Subcutaneous adipose tissue (tissue), 4 donors: ENCODE measurements around the gene CCDC186. TPM values are rescaled to one million over a fixed set of nuclear protein-coding genes. Genes with fewer than 3 reads are reported as not detected.

Source experiments
- CTCF ChIP-seq: fragments of 450-650 bp; IDR thresholded peaks from one replicate; pipeline ENCODE4 v1.5.1; 2016; ENCODE audit warnings: low read depth, mild to moderate bottlenecking, control low read depth, antibody characterized with exemption, moderate library complexity
- total RNA-seq, 4 donors: library from RNA; depleted of rRNA; stranded (reverse); fragments of >200 nt; gene quantifications; one replicate each; pipeline ENCODE4 v1.1.0, GENCODE V29; 2016

CCDC186 gene
- total RNA-seq, 4 donors from 2014 or later = 21.4 to 32.8 (median 30.8) TPM

DNA sequence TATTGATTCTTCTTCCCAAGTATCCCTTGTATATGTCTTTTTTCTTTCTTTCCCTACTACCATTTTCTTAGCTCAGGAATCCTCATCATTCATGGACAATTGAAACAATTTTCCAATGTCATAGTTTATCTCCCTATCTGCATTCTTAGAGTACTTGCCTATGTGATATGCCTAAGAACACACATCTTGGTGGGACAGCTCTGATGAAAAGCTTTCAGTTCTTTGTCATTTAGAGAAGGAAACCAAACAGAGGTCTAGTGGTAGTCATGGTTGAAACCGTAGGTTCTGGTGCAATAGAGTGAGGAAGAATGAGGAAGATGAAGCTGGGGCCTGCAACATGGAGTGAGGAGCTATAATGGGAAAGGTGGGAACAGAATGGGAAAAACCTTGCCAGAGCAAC, 33.3 kb upstream of the CCDC186 start:
- TF ChIP-seq CTCF = no peak

GRCh38 chr10:114206902-114207301, 32.9 kb upstream of the CCDC186 start:
- TF ChIP-seq CTCF = no peak

- no peak for TF ChIP-seq CTCF
These were observed 28.8 kb upstream of the CCDC186 start for GRCh38 chr10:114202812-114203211.

GRCh38 chr10:114199239-114199638, 25.2 kb upstream of the CCDC186 start:
- TF ChIP-seq CTCF = no peak

GRCh38 chr10:114195079-114195478, 21.1 kb upstream of the CCDC186 start:
- no peak for TF ChIP-seq CTCF

- TF ChIP-seq CTCF = no peak
These were observed 15.7 kb upstream of the CCDC186 start for GRCh38 chr10:114189700-114190099.

DNA sequence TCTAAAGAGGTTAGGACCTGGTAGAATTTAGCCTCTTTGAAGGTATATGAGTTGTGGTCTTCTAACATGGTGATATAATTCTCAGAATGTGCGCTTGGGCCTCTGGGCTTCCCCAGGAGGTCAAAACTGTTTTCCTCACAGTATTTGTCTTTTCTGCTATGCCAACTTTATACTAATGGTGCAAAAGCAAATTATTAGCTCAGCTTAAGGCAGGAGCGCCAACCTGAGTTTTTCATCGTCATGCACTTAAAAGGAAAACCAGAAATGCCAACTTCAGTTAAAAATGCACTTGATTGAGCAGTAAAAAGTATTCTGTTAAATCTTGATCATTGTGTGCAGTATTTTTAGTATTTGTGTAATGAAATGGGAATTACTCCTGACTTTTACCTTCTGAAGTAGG, 14.9 kb upstream of the CCDC186 start:
- no peak for TF ChIP-seq CTCF

DNA sequence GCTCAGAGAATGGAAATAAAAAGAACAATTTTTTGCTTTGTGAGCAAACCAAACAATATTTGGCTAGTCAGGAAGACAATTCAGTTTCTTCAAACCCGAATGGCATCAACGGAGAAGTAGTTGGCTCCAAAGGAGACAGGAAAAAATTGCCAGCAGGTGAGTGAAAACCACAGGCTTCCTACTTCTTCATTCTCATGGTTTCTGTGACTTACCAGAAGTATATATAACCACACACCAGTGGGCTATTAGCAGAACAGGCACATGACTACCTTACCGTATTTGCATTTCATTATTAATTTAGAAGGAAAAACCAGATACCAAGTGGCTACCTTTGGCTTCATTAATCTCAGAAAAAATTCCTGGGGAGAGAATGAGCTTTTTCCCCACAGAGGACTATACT, 14.0 kb upstream of the CCDC186 start:
- no peak for TF ChIP-seq CTCF
